GM19239 (cell line): ENCODE results near the gene TSHZ2.

Experiments
- DNase-seq: peaks from one replicate; pipeline ENCODE4 v3.0.0; 2011; ENCODE audit warnings: low spot score; ENCODE audit not compliant: insufficient read length
- FAIRE-seq: peaks from 2 replicates; lab custom pipeline; 2011; peaks lifted over from hg19 to GRCh38; lab: Jason Lieb, UNC

The TSHZ2 gene

GRCh38 chr20:53116733-53117132, 144.6 kb downstream of the TSHZ2 start:
- DNase-seq (no peak), FAIRE-seq (no peak)

GRCh38 chr20:53122853-53123252, 150.7 kb downstream of the TSHZ2 start:
- no peak for FAIRE-seq
- DNase-seq = no peak

GRCh38 chr20:53124075-53124551, 152.0 kb downstream of the TSHZ2 start:
- FAIRE-seq = no peak
- DNase-seq = no peak

GRCh38 chr20:53124803-53125202, 152.6 kb downstream of the TSHZ2 start:
- FAIRE-seq = no peak
- DNase-seq = no peak

GRCh38 chr20:53126185-53126584, 154.0 kb downstream of the TSHZ2 start:
- DNase-seq (no peak), FAIRE-seq (no peak)

GRCh38 chr20:53127027-53127426, 154.9 kb downstream of the TSHZ2 start:
- DNase-seq = no peak
- no peak for FAIRE-seq

GRCh38 chr20:53128004-53128403, 155.8 kb downstream of the TSHZ2 start:
- DNase-seq = no peak
- FAIRE-seq = no peak

GRCh38 chr20:53129563-53129962, 157.4 kb downstream of the TSHZ2 start:
- FAIRE-seq (no peak), DNase-seq (no peak)

- DNase-seq (no peak), FAIRE-seq (no peak)
These were observed 158.6 kb downstream of the TSHZ2 start for GRCh38 chr20:53130795-53131194.

GRCh38 chr20:53133125-53133524, 161.0 kb downstream of the TSHZ2 start:
- FAIRE-seq (no peak), DNase-seq (no peak)

- FAIRE-seq (no peak), DNase-seq (no peak)
These were observed 161.5 kb downstream of the TSHZ2 start for GRCh38 chr20:53133628-53134027.

- no peak for DNase-seq
- no peak for FAIRE-seq
These were observed 164.3 kb downstream of the TSHZ2 start for GRCh38 chr20:53136473-53136872.

- no peak for DNase-seq
- peak; percentile 55 for FAIRE-seq
These were observed 166.5 kb downstream of the TSHZ2 start for GRCh38 chr20:53138454-53139262.

- no peak for DNase-seq
- FAIRE-seq = no peak
These were observed 169.3 kb downstream of the TSHZ2 start for GRCh38 chr20:53141201-53142050.

- FAIRE-seq (no peak), DNase-seq (no peak)
These were observed 170.3 kb downstream of the TSHZ2 start for GRCh38 chr20:53142225-53143127.

GRCh38 chr20:53146201-53146891, 174.2 kb downstream of the TSHZ2 start:
- DNase-seq = no peak
- FAIRE-seq = no peak

- DNase-seq = no peak
- FAIRE-seq = no peak
These were observed 176.6 kb downstream of the TSHZ2 start for GRCh38 chr20:53148771-53149147.

- DNase-seq (no peak), FAIRE-seq (no peak)
These were observed 177.2 kb downstream of the TSHZ2 start for GRCh38 chr20:53149148-53149889.

- FAIRE-seq (no peak), DNase-seq (no peak)
These were observed 177.7 kb downstream of the TSHZ2 start for GRCh38 chr20:53149890-53150205.
